Caco-2 (cell line): ENCODE data around the gene MRGPRE. TPM values are rescaled to one million over a fixed set of nuclear protein-coding genes. Genes with fewer than 3 reads are reported as not detected.

Experiments used
- BruUV-seq: library from RNA; stranded (reverse); fragments of 400-500 nt; replicated peaks from 2 replicates; lab custom pipeline; 2021; lab: Mats Ljungman, UMichigan
- CTCF ChIA-PET: fragments of 300-600 bp; sonication (Branson Sonifier 250); formaldehyde crosslinking; loops from one replicate; lab custom pipeline; 2022; ENCODE audit warnings: antibody characterized with exemption; lab: Charles Lee
- POLR2A ChIA-PET: fragments of 300-600 bp; sonication (Branson Sonifier 250); formaldehyde crosslinking; loops from one replicate; lab custom pipeline; 2022; ENCODE audit warnings: antibody characterized with exemption; lab: Charles Lee
- DNase-seq, 2 experiments: peaks; one replicate each; pipeline versions ENCODE4 v3.0.0 to v3.0.0-alpha.2; 2020 to 2022
- H3K27me3 ChIP-seq: replicated peaks from 2 replicates; pipeline ENCODE4 v1.6.0; 2011; ENCODE audit warnings: low read length; ENCODE audit not compliant: control insufficient read depth, insufficient read depth
- H3K36me3 ChIP-seq: 2 replicates; pipeline ENCODE4 v1.5.1; 2011; ENCODE audit warnings: low read length; ENCODE audit not compliant: control insufficient read depth, insufficient read depth
- H3K4me1 ChIP-seq: fragments of 250-450 bp; sonication (Bioruptor Pico); 2 replicates; pipeline ENCODE4 v1.5.1; 2020; ENCODE audit warnings: mild to moderate bottlenecking
- H3K4me3 ChIP-seq: 2 replicates; pipeline ENCODE4 v1.5.1; 2011; ENCODE audit warnings: low read depth, mild to moderate bottlenecking, control low read depth, low read length
- H3K9me3 ChIP-seq: fragments of 250-450 bp; sonication (Bioruptor Pico); 2 replicates; pipeline ENCODE4 v1.5.1; 2020; ENCODE audit warnings: mild to moderate bottlenecking, moderate library complexity
- H3K27ac Mint-ChIP-seq: one replicate; pipeline ENCODE4 v1.8.0; 2022; ENCODE audit warnings: mixed read lengths; ENCODE audit not compliant: unreplicated experiment
- H3K27me3 Mint-ChIP-seq: one replicate; pipeline ENCODE4 v1.8.0; 2022; ENCODE audit warnings: mixed read lengths; ENCODE audit not compliant: insufficient read depth, unreplicated experiment
- H3K36me3 Mint-ChIP-seq: one replicate; pipeline ENCODE4 v1.8.0; 2022; ENCODE audit warnings: mild to moderate bottlenecking, mixed read lengths; ENCODE audit not compliant: insufficient read depth, unreplicated experiment
- H3K4me1 Mint-ChIP-seq: one replicate; pipeline ENCODE4 v1.8.0; 2022; ENCODE audit warnings: low read depth, mixed read lengths; ENCODE audit not compliant: unreplicated experiment
- H3K4me3 Mint-ChIP-seq: one replicate; pipeline ENCODE4 v1.8.0; 2022; ENCODE audit warnings: mild to moderate bottlenecking, moderate library complexity, mixed read lengths; ENCODE audit not compliant: unreplicated experiment
- H3K9me3 Mint-ChIP-seq: one replicate; pipeline ENCODE4 v1.8.0; 2022; ENCODE audit warnings: mixed read lengths; ENCODE audit not compliant: unreplicated experiment
- intact Hi-C: fragments of 100-400 bp; cut with micrococcal nuclease; formaldehyde crosslinking; loops from one replicate; pipeline ENCODE4 v1.10.0; 2022; ENCODE audit not compliant: unreplicated experiment
- total RNA-seq: library from RNA; stranded (reverse); gene quantifications from 2 replicates; pipeline ENCODE4 v1.2.3, GENCODE V29; 2022
- TF ChIP-seq, protein P1 (sequence below), 2 experiments: fragments of 200-600 bp in 1 of 2; IDR thresholded peaks; 1 replicate in 1 of 2; 2 replicates in 1 of 2; pipeline versions ENCODE4 v1.5.1 to v1.8.0; 2011 to 2022; ENCODE audit warnings: antibody characterized with exemption in 1 of 2, control low read depth in 1 of 2, inconsistent platforms in 1 of 2, low read depth in 1 of 2, low read length in 1 of 2, mild to moderate bottlenecking in 1 of 2, moderate library complexity in 1 of 2; ENCODE audit not compliant: insufficient read depth in 1 of 2, severe bottlenecking in 1 of 2, unreplicated experiment in 1 of 2

The MRGPRE gene
- total RNA-seq, 1 experiment from 2014 or later: not detected

GRCh38 chr11:3189886-3190583 lies 42.2 kb downstream of the MRGPRE start:
- BruUV-seq: no TSS peak
- ChIA-PET POLR2A (no interaction called here), CTCF (no interaction called here)
- Mint-ChIP-seq H3K9me3 (no peaks in the 10 kb centered on the region), H3K27me3 (peaks cover 10% of the 10 kb centered on the region), H3K27ac (no peak overlapping the region), H3K4me3 (no peak overlapping the region), H3K4me1 (no peaks in the 10 kb centered on the region), H3K36me3 (no peaks in the 10 kb centered on the region)
- no peaks in the 10 kb centered on the region for H3K36me3 ChIP-seq
- no peaks in the 10 kb centered on the region; the same call in 1 of the 2 replicates for H3K27me3 ChIP-seq
- intact Hi-C loops: no loop called here
- DNase-seq: no peak
- H3K9me3 ChIP-seq: no peaks in the 10 kb centered on the region
- no peak overlapping the region for H3K4me3 ChIP-seq
- TF ChIP-seq, protein P1, sequence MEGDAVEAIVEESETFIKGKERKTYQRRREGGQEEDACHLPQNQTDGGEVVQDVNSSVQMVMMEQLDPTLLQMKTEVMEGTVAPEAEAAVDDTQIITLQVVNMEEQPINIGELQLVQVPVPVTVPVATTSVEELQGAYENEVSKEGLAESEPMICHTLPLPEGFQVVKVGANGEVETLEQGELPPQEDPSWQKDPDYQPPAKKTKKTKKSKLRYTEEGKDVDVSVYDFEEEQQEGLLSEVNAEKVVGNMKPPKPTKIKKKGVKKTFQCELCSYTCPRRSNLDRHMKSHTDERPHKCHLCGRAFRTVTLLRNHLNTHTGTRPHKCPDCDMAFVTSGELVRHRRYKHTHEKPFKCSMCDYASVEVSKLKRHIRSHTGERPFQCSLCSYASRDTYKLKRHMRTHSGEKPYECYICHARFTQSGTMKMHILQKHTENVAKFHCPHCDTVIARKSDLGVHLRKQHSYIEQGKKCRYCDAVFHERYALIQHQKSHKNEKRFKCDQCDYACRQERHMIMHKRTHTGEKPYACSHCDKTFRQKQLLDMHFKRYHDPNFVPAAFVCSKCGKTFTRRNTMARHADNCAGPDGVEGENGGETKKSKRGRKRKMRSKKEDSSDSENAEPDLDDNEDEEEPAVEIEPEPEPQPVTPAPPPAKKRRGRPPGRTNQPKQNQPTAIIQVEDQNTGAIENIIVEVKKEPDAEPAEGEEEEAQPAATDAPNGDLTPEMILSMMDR (IDR thresholded peaks at IDR 0.05; ENCODE audit: insufficient read depth in 1 of 2, low read depth in 1 of 2, low read length in 1 of 2, severe bottlenecking in 1 of 2, unreplicated experiment in 1 of 2): no peak
- H3K4me1 ChIP-seq: no peaks in the 10 kb centered on the region

- H3K36me3 Mint-ChIP-seq: no peaks in the 10 kb centered on the region
- H3K4me3 Mint-ChIP-seq: no peak overlapping the region
- BruUV-seq: no TSS peak
- no peaks in the 10 kb centered on the region for H3K4me1 ChIP-seq
- intact Hi-C loops: no loop called here
- no peaks in the 10 kb centered on the region for H3K9me3 Mint-ChIP-seq
- H3K27ac Mint-ChIP-seq: no peak overlapping the region
- no peak for DNase-seq
- ChIA-PET CTCF (no interaction called here), POLR2A (no interaction called here)
- no peaks in the 10 kb centered on the region for H3K4me1 Mint-ChIP-seq
- H3K27me3 Mint-ChIP-seq: peaks cover 10% of the 10 kb centered on the region
- H3K36me3 ChIP-seq: no peaks in the 10 kb centered on the region
- TF ChIP-seq, protein P1 (IDR thresholded peaks at IDR 0.05; ENCODE audit: insufficient read depth in 1 of 2, low read depth in 1 of 2, low read length in 1 of 2, severe bottlenecking in 1 of 2, unreplicated experiment in 1 of 2): no peak
- no peaks in the 10 kb centered on the region; the same call in 1 of the 2 replicates for H3K27me3 ChIP-seq
- no peak overlapping the region for H3K4me3 ChIP-seq
- no peaks in the 10 kb centered on the region for H3K9me3 ChIP-seq
Measured at GRCh38 chr11:3189196-3189843, 42.9 kb downstream of the MRGPRE start.

DNA sequence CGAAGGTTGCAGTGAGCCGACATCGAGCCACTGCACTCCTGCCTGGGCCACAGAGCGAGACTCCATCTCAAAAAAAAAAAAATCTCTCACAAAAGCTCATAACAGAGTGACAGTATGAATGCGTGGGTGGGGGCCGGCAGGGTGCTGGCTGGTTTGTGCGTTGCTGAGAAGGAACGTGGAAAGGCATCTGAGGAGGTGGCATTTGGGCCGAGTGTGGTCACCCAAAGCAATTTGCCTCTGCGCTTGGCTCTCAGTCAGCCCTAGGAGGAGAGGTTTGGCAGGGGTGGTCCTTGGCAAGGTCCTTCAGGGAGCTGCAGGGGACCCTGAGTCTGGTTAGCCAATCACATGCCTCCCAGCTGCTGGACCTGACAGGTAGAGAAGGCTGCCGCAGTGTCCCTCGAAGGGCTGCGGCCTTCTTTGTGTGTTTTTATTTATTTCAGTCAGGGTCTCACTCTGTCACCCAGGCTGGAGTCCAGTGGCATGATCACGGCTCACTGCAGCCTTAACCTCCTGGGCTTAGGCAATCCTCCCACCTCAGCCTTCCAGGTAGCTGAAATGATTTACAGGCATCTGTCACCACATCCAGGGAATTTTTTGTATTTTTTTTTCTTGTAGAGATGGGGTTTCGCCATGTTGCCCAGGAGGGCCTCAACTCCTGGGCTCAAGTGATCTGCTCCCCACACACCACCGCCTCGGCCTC lies 43.6 kb downstream of the MRGPRE start:
- intact Hi-C loops: no loop called here
- TF ChIP-seq, protein P1 (IDR thresholded peaks at IDR 0.05; ENCODE audit: insufficient read depth in 1 of 2, low read depth in 1 of 2, low read length in 1 of 2, severe bottlenecking in 1 of 2, unreplicated experiment in 1 of 2): no peak
- Mint-ChIP-seq H3K27me3 (peaks cover 10% of the 10 kb centered on the region), H3K4me1 (no peaks in the 10 kb centered on the region), H3K27ac (no peak overlapping the region), H3K9me3 (no peaks in the 10 kb centered on the region), H3K36me3 (no peaks in the 10 kb centered on the region), H3K4me3 (no peak overlapping the region)
- Histone ChIP-seq H3K4me3 (no peak overlapping the region), H3K9me3 (no peaks in the 10 kb centered on the region), H3K4me1 (no peaks in the 10 kb centered on the region), H3K36me3 (no peaks in the 10 kb centered on the region), H3K27me3 (no peaks in the 10 kb centered on the region; the same call in 1 of the 2 replicates)
- no TSS peak for BruUV-seq
- no peak for DNase-seq
- ChIA-PET CTCF (no interaction called here), POLR2A (no interaction called here)
